H1 (cell line): ENCODE measurements around the gene POLR1C. TPM values are rescaled to one million over a fixed set of nuclear protein-coding genes. Genes with fewer than 3 reads are reported as not detected.

Experiments
- ASH2L ChIP-seq: fragments of 200-600, 300-600 bp; sonication (generic); IDR thresholded peaks from one replicate; pipeline ENCODE4 v1.7.1; 2017; ENCODE audit warnings: low read length
- CTBP2 ChIP-seq: IDR thresholded peaks from 2 replicates; pipeline ENCODE4 v1.7.0; 2011; ENCODE audit warnings: borderline replicate concordance, mild to moderate bottlenecking, moderate library complexity, mixed read lengths, low read length; ENCODE audit not compliant: insufficient read depth, insufficient read length
- CTCF ChIP-seq, 3 experiments: IDR thresholded peaks; 1 replicate in 2 of 3; 2 replicates in 1 of 3; pipeline versions ENCODE4 v1.5.1 to v1.6.1; 2011; ENCODE audit warnings: low read length in 3 of 3, mild to moderate bottlenecking in 3 of 3, inconsistent platforms in 2 of 3, low read depth in 1 of 3, moderate library complexity in 1 of 3; ENCODE audit not compliant: insufficient read depth in 1 of 3; ENCODE audit errors: control extremely low read depth in 1 of 3
- EP300 ChIP-seq, 2 experiments: IDR thresholded peaks; 1 replicate in 1 of 2; 2 replicates in 1 of 2; pipeline ENCODE4 v1.6.1; 2011 to 2012; ENCODE audit warnings: low read depth in 2 of 2, low read length in 2 of 2, mild to moderate bottlenecking in 2 of 2, borderline replicate concordance in 1 of 2, inconsistent platforms in 1 of 2, moderate library complexity in 1 of 2
- KDM1A ChIP-seq: fragments of 200-600, 300-600 bp; sonication (generic); IDR thresholded peaks from 2 replicates; pipeline ENCODE4 v1.7.1; 2016; ENCODE audit warnings: mild to moderate bottlenecking, low read length, borderline replicate concordance
- YY1 ChIP-seq: IDR thresholded peaks from 2 replicates; pipeline ENCODE4 v1.6.1; 2011; ENCODE audit warnings: low read depth, mild to moderate bottlenecking, low read length
- polyA plus RNA-seq, 7 experiments: library from polyadenylated mRNA; depleted of rRNA in 3 of 7; stranded (reverse) in 5 of 7; unstranded in 2 of 7; fragments of >200 nt in 5 of 7; fragments of 200-250 nt in 2 of 7; gene quantifications; 1 replicate in 5 of 7; 2 replicates in 1 of 7; 4 replicates in 1 of 7; pipeline versions ENCODE4 v1.2.1 to v1.2.3, GENCODE V29; 2011 to 2013; ENCODE audit warnings: missing spikeins in 2 of 7, mixed read lengths in 2 of 7
- total RNA-seq: library from RNA; stranded (reverse); fragmentation: NEBNext Ultra II Directional; extraction: Animal tissue kit (Norgen Biotek cat#: 25700); gene quantifications from 2 replicates; pipeline ENCODE4 v1.2.1, GENCODE V29; 2021

Gene POLR1C
- total and polyA plus RNA-seq, 2 of the 8 experiments (the other 6 are each of a cell fraction or from before 2014, with no cell fraction given), result 42.9 to 49.6 TPM

GRCh38 chr6:43509984-43510826 is 6.7 kb upstream of the POLR1C start, which contains the start of gene LRRC73 (continued):
- TF ChIP-seq EP300 (IDR thresholded peaks at IDR 0.05; ENCODE audit: borderline replicate concordance in 1 of 2, low read depth in 2 of 2, low read length in 2 of 2), result no peak
- peak; percentile 30 for TF ChIP-seq ASH2L
- TF ChIP-seq KDM1A, result no peak
- TF ChIP-seq YY1, result peak; percentile 81; the same call in 1 of the 2 replicates
- TF ChIP-seq CTBP2, result no peak
- no peak for TF ChIP-seq CTCF (IDR thresholded peaks at IDR 0.05; ENCODE audit: control extremely low read depth in 1 of 3, insufficient read depth in 1 of 3, low read depth in 1 of 3, low read length in 3 of 3)
